Ovary (tissue), 3 donors: ENCODE results near the gene ZNF664.

Source experiments
- EP300 ChIP-seq: sonication (generic); formaldehyde crosslinking; IDR thresholded peaks from one replicate; pipeline ENCODE4 v1.6.1; 2017; ENCODE audit warnings: antibody characterized with exemption
- POLR2A ChIP-seq: fragments of 450-650 bp; IDR thresholded peaks from one replicate; pipeline ENCODE4 v1.6.1; 2017; ENCODE audit warnings: antibody characterized with exemption, mild to moderate bottlenecking, moderate library complexity
- TF ChIP-seq, protein P1 (sequence below), 3 donors: fragments of 450-650 bp in 2 of 3; fragments of 200-600 bp in 1 of 3; IDR thresholded peaks; one replicate each; pipeline versions ENCODE4 v1.5.1 to v1.8.0; 2016 to 2022; ENCODE audit warnings: antibody characterized with exemption in 3 of 3, mild to moderate bottlenecking in 1 of 3
- donor health status: DM: no; HTN: no; CAD: no.

DNA sequence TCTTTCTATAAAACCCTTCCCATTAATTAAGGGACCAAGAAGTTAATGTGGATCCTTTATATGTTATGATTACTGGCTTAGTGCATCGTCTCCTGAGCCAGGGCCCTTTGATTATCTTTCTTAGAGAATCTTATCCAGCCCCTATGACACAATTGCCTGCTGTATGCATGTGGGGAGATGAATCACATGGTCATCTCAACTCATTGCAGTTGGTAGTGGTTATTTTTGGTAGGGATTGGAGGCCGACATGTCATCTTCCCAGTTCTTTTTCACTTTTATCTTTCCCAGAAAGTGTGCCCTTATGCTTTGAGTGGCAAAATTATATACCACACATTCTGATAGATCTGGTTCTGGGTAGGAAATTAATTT lies 26.0 kb downstream of the ZNF664 start:
- TF ChIP-seq, protein P1, sequence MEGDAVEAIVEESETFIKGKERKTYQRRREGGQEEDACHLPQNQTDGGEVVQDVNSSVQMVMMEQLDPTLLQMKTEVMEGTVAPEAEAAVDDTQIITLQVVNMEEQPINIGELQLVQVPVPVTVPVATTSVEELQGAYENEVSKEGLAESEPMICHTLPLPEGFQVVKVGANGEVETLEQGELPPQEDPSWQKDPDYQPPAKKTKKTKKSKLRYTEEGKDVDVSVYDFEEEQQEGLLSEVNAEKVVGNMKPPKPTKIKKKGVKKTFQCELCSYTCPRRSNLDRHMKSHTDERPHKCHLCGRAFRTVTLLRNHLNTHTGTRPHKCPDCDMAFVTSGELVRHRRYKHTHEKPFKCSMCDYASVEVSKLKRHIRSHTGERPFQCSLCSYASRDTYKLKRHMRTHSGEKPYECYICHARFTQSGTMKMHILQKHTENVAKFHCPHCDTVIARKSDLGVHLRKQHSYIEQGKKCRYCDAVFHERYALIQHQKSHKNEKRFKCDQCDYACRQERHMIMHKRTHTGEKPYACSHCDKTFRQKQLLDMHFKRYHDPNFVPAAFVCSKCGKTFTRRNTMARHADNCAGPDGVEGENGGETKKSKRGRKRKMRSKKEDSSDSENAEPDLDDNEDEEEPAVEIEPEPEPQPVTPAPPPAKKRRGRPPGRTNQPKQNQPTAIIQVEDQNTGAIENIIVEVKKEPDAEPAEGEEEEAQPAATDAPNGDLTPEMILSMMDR (IDR thresholded peaks at IDR 0.05) = no peak
- TF ChIP-seq POLR2A (no peak), EP300 (no peak)
